NK-92 (cell line): Measurements from ENCODE around the gene GPR158.

ENCODE experiments used
- DNase-seq: peaks from one replicate; lab custom pipeline; 2025; ENCODE audit not compliant: unreplicated experiment; lab: John Stamatoyannopoulos, UW

GPR158 gene

DNA sequence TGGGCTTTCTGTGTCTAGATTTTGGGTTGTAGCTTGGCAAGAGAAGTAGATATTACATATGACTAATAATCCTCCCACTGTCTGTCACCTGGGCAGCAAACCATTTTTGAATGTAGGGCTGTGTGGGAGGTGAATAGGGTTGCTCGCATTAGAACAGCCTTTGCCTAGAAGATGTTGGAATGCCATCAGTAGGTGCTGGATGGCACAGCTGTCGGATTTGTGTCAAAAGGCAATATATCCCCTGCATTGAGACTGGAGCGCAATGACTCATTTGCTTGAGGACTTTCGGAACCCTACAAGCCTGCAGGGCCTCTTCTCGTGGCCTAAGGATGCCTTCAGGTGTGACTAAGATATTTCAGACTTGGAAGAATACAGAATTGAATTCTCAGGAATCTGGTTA is 323.8 kb downstream of the GPR158 start:
- no peak for DNase-seq

DNA sequence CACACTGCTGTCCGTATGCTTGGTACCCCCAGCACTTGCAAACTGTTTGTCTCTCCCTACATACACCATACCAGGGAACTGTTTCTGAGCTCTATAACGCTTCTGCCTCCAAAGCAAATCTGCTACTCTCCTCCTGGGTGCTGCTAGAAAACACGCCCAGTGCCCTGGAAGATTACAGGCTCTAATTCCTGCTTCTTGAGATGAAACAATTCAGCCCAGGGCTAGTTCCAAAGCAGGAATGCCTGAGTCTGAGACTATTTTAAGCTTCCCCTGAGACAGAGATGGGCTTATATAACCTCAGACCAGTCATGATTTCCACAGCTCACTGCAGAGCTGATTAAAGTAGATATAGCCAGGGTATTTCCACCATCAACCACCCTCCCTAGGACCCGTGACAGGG is 327.1 kb downstream of the GPR158 start:
- DNase-seq: no peak

DNA sequence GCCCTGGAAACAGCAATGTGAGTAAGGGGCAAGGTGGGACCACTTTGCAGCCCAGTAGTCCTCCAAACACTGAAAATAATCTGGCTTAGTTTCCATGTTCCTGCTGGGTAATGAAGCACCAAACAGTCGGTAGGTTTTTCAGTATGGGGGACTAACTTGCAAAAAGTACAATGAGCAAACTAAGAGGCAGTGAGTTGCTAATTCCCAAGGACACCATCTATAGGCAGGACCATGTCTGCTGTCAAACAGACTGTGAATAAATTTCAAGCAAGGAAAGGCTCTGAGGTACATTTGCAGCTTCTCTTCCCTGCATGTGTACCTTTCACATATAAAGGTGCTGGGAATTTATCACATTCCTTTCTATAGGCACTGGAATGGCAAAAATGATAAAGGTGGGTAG is 327.7 kb downstream of the GPR158 start:
- DNase-seq: no peak

DNA sequence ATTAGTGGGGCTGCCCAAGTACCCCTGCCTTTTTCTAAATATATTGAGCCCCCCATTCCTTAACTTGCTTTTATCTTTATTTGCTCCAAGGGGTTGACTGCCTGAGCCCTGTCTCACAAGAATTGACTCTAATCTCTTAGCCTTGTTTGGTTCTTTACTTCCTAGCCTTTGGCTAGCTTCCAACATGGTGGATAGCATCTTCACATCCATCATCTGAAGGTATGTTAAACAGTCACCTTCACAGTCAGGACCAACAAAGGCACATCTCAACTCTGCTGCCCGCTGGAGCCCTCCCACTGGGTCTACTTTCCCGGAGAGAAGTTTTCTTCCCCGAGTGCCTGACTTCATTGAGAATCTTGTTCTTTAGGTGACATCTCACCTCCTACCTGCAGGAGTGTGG is 329.5 kb downstream of the GPR158 start:
- no peak for DNase-seq

DNA sequence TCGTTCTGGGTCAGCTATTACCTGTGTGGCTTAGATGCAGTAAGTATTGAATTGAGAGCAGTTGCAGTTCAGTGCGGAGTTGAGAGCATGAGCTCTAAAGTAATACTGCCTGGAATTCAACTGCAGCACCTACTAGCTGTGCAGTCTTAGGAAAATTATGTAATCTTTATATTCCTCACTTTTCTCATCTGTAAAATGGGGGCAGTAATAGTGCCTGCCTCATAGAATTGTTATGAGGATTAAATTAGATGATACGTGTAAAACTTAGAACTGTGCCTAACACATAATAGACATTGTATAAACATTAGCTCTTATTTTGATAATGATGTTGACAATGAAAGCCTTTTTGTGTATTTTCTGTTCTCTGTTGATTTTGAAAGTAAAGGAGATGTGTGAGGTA is 330.0 kb downstream of the GPR158 start:
- no peak for DNase-seq

DNA sequence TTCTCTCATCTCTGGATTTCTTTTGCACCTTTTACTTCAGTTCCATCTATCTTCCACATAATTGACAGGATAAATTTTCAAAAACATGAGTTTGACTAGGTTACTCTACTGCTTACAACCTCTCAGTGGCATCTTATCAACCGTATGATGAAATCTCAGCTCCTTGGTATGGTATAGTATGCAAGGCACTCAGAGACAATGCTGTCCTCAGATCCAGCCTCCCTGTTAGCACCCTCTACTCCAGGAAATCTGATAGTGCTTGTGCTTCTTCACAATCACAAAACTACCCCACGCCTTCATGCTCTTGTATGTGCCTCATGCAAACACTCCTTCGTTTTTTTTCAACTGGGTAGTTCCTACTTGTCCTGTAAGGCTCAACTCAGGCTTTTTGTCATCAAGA is 330.7 kb downstream of the GPR158 start:
- no peak for DNase-seq

DNA sequence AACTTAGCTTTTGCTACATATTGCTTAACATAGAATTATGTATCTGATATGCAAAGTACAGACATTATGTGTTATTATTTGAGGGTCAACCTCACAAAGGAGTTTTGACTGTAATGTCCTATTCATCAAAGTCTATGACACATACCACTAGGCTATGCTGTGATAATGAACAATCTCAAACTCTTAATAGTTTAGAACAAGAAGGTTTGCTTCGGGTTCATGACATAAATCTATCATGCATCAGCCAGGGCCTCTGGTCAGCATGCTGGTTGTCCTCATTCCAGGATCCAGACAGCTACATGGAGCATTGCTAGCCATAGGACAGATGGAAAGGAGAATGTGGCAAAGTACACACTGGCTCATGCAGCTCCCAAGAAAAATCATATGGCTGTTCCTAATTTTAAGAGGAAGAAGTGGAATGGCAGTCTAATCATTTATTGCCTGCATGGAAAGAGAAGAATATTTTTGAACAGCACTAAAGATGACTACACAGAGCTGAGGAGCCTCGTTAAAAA is 332.1 kb downstream of the GPR158 start:
- DNase-seq: no peak

DNA sequence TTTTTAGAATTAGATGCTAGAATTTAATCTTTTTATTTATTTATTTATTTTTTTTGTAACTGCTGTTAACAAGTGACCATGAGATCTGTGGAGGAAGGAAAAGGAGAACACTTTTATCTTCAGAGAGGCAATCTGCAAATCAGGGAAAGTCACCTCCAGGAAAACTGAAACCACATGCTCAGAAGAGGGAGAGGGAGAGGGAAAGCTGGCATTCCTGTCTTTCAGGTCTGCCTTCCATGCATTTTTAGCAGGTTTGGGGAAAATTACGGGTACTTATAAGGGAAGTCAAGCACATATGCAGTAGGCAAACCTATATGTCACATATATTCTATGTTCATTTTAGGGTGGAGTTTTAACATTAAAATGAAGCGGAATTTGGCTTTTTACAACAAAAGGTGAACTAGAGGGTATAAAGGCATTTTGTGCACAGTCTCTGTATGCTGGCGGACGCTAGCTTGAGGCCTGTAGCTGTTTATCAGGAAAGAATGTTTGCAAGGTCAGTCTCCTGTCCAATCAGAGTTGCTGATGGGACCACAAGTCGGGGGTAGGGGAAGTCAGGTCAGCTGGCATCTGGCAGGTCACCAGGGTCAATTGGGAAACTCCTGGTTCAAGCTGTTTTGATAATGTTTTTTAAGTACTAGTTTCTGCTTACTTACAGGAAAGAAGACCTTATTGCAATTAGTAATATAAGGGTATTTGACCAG is 333.5 kb downstream of the GPR158 start:
- no peak for DNase-seq

DNA sequence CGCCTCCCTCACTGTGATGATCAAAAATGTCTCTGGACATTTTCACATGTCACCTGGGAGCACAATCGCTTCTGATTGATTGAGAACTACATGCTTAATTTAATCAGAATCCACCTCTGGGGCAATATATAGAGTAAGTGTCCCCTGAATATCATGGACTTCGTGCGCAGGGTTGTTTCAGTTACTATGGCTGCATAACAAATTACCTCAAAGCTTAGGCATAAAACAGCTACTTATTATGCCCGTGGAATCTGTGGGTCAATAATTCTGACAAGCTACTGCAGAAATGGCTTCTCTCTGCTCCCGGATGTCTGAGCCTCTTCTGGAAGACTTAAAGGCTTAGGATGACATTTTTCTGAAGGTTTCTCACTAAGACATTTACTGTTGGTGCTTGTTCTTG is 334.4 kb downstream of the GPR158 start:
- no peak for DNase-seq

DNA sequence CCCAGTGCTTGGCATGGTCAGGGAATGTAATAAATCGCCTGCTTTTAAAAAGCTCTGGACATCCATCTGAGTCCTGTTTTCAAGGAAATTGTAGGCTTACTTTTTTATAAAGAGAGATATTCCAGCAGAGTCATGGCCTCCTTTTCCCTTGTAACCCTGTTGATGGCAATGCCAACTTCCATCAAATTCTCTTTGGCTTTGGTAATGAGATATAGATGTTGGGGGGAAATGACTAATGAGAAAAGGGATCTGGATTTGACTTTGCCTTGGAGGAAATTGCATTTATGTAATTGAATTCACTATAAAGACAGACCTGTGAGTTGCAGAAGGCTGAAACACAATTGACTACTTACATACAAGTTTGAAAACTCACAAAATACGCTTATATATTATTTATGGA is 347.5 kb downstream of the GPR158 start:
- no peak for DNase-seq

DNA sequence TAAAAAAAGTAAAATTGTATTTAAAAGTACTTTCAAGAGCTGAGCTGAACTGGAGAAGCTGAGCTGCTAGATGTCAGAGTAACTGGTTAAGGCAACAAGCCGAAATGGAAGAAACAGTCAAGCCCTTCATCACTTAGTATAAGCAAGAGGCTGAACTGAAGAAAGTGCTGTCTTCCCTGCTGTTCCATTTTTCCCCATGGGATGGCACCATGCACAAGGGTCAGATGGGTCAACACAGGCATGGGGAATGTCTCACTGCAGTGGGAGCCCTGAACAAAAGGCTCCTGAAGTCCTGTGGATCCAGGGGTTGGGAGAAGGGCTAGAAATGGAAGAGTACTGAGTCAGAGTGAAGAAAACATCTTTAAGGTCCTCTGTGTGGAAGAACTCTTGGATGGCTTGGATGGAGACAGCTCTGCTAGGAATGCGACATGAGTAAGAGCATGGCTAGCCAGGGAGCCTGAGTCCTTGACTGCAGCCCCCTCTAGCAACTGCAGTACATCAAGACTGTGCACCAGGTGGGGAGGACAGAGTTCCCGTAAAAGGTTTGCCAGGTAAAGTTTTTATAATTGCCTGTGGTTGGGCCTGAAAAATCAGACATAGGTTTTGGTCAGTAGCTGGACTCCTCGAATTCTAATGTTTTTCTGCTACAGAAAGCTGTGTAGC is 348.3 kb downstream of the GPR158 start:
- no peak for DNase-seq

DNA sequence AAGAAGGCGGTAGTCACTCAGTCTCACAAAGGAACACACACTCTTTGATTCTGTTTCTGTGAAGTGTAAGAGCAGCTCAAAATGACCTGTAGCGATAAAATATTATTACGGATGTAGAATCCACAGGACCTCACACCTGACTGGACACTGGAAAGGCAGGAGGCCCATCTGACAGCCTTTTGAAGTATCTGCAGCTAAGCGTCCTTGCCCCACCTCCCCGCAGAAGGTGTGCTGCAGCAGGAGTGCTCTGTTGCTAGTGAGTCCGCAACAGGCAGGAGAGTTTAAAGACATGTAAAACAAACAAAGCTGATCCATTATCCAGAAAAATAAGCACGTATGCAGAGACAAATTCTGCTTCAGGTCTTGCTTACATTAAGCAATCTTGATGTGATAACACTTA is 355.5 kb downstream of the GPR158 start:
- DNase-seq: no peak

DNA sequence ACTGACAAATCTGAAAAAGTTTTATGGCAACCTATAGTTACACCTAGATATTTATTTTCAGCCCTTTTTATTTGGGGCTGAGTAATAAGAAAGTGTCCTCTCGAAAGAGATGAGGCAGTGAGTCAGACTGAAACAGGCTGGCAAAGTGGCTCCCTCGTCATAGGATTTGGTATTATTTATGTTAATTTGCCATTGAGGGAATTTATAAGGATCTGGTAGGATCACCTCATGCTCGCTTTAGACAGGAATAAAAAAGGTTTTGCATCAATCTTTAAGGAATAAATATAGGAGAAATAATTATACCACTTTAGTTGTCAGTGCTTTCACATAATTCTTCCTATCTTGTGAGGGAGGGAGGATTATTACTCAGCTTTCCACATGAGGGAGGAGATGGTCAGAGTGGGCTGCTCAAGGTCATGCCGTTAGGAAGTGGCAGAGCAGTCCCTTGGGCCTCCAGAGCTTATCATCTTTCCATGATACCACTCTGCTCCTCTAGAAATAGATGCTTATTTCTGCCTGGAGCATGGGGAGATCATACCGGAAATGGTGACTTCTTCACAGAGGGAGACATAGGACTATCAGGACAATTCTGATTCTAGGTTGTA is 356.8 kb downstream of the GPR158 start:
- DNase-seq: no peak

DNA sequence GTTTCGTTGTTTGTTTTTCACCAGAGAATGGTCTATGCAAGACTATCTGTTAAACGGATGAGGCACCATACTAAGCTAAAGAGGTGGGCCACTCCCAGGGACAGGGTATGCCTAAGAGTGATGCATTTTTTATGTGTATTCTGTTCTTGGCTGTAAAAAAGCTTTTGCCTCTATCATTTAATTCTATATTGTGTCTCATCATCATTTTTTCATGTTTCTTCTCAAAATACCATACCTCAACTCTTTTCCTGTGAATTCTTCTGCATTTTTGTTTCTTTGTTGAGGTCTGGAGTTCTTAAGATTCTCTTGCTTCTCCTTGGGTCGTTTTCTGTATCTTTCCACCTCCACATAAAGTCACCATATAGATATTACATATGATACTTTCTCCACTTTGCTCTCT is 357.4 kb downstream of the GPR158 start:
- no peak for DNase-seq

DNA sequence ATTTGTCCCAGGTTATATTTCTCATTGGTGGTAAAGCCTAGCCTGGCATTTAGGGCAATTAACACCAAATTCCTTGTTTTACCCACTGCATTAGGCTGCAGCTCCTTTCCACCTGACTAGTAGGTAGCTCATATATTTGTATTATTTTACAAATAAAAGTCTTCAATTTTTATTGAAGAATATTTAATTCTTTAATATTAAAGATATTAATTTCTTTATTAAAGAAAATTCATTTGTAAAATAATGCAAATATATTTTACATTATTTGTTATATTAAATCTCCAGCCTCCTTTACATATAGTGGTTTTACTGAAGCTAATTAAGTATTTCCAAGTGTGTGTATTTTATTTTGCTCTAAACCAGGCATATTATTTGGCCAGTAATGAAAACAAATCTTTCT is 361.2 kb downstream of the GPR158 start:
- DNase-seq: no peak

DNA sequence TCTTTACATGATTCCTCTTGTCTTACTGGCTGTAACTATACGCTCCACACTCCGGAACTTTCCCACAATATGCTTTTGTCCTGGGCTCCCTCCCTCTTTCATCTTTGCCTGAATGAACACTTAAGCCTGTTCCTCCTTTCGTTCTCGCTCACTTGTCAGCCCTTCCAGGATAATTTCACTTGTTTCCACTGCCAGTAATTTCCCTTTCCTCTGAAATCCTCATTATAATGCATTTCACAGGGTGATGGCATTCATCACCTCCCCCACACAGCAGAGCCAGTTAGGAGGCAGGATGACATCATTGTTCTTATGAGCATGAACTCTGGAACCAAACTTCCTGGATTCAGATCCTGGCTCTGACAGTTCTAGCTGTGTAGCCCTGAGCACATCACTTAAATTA is 372.6 kb downstream of the GPR158 start:
- no peak for DNase-seq

DNA sequence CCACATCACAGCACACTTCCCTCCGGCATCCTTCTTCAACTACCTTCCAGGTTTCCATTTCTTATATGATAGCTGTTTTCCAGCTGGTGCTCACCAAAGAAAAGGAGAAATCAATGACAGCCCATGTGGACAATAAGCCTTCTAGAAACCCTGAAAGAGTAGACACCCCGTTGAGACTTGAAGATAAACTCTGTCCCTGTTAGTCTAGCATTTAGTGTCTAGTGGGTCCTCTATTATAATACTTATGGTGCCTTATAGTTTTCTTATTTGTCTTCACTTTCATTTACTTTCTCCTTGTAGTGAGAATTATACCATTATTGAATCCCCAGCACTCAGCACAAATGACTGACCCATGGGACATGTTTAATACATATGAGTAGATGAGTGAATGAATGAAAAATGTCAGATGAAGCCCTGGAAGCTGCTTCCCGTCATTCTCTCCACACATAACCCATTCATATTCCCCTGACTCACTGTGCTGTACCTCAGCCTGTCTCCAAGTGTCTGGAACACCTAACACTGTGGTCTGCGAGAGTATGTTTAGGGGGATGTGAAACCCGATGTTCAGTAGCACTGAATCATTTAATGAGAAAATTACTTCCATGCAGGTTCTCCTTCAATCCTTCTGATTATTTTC is 377.6 kb downstream of the GPR158 start:
- no peak for DNase-seq

DNA sequence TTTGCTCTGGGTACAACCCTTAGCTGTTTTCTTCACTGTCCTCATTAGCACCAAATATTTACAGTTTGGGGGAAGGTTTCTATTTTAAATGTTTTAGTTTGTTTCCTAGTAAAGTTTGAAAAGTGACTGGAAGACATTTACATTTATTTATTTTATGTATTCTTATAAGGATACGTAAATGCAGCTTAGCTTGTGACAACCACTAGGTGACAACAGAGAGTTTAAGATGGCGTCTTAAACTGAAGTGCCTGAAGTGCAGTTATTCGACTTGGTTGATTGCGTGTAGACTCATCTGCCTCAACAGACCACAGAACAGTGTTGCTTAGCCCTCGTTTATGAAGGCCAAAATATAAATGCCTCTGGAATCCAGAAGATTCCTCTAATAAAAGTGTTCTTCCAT is 381.1 kb downstream of the GPR158 start:
- DNase-seq: no peak

DNA sequence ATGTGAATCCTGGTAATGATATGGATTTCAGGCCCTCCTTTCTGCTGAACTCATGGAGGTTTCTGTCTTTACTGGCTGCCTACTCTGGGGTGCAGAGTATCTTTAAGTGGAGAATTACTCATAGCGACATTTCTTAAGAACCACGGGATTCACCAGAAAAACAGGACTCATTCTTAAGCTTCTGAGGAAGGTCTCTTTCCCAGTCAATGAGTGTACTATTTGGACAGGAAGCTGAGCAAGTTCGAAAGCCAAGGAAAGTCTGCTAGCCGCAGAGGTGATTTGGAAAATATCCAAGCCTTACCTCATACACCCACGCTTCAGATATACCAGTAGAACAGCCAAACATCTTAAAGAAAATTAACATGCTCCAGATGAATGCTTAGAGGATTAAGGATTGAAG is 381.7 kb downstream of the GPR158 start:
- no peak for DNase-seq

DNA sequence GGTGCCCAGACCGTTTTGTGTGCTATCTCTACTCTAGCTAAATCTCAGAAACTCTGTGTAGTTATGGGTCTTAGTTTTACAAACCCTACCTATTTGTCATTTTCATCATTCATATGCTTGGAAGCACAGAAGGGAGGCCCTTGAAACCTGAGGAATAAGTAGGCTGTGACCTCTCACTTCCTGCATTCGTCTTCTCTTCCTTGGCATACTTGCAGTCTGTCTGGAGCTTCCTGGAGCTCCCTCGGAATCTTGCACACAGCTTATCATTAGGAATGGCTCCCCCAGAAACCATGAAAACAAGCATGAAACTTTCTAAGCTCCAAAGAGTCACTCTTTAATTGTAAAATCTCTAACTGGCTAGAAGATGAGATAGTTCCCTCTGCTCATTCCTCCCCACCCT is 382.3 kb downstream of the GPR158 start:
- DNase-seq: no peak

DNA sequence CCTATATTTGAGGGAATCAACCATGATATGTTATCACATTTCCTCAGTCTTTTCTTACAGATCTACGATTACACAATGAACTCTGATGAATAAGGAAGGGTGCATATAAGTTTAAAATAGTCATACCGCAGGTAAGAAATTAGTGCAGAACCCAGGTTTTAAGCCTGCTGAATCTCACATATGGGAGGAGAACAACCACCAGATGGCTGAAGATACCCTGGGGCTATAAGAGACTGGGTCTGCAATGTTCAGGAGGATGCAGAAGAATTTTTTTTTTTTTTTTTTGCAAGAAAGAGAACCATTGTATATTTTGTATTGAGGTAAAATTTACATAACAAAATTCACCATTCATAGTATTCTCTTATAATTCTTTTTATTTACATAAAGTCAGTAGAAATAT is 387.0 kb downstream of the GPR158 start:
- no peak for DNase-seq

DNA sequence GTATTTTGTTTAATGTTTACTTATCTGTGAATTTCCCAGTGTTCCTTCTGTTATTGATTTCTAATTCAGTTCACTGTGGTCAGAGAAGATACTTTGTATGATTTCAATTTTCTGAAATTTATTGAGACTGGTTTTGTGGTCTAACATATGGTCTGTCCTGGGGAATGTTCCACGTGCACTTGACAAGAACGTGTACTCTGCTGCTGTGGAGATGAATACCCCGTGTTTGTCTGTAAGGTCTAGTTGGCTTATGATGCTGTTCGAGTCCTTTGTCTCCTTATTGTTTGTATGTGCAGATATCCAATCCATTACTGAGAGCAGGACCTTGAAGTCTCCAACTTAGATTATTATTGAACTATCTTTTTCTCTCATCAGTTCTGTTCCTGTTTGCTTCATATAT is 387.7 kb downstream of the GPR158 start:
- DNase-seq: no peak
